AG04449 (cell line): ENCODE measurements around the gene WWTR1.
A peak's percentile ranks its signal among the peaks of the same experiment; 100 is the strongest.

Experiments used
- CTCF ChIA-PET: fragments of 350-600 bp; formaldehyde crosslinking; extraction: SDS; loops from one replicate; lab custom pipeline; 2021; ENCODE audit warnings: antibody characterized with exemption; lab: Yijun Ruan, JAX
- POLR2A ChIA-PET: fragments of 400-600, 350-600 bp; formaldehyde crosslinking; extraction: SDS; loops from one replicate; lab custom pipeline; 2020; ENCODE audit warnings: antibody characterized with exemption, inconsistent platforms; lab: Yijun Ruan, JAX
- DNase-seq: peaks from one replicate; pipeline ENCODE4 v3.0.0-alpha.2; 2010; ENCODE audit warnings: low read depth, low spot score
- H3K4me3 ChIP-seq: 2 replicates; pipeline ENCODE4 v1.5.1; 2011; ENCODE audit warnings: low read depth, mild to moderate bottlenecking, control low read depth, low read length
- CTCF ChIP-seq: IDR thresholded peaks from one replicate; pipeline ENCODE4 v1.5.1; 2011; ENCODE audit warnings: mild to moderate bottlenecking, moderate library complexity, low read length, control low read depth, inconsistent platforms; ENCODE audit not compliant: insufficient read depth; ENCODE audit errors: missing control alignments

WWTR1 gene

GRCh38 chr3:149510480-149510879, 147.3 kb downstream of the WWTR1 start:
- no peak overlapping the region for H3K4me3 ChIP-seq
- TF ChIP-seq CTCF = no peak
- POLR2A ChIA-PET = no interaction called here
- no peak for DNase-seq
- CTCF ChIA-PET = interaction anchor here (1.0 to 8.7 kb wide), 15 partner anchors 10 to 390 kb away, joined by 3 to 104 read pairs (median 6); partner anchors contain the start of gene COMMD2

GRCh38 chr3:149509526-149509925, 148.3 kb downstream of the WWTR1 start:
- POLR2A ChIA-PET = no interaction called here

GRCh38 chr3:149507491-149508324, 150.1 kb downstream of the WWTR1 start:
- POLR2A ChIA-PET = no interaction called here
- CTCF ChIA-PET = interaction anchor here (1.0 to 8.7 kb wide), 4 partner anchors 13 to 264 kb away, joined by 3 to 92 read pairs (median 18); no protein-coding TSS in a partner anchor
- TF ChIP-seq CTCF = no peak
- H3K4me3 ChIP-seq = no peak overlapping the region
- DNase-seq = no peak

More at GRCh38 chr3:149509526-149509925, 148.3 kb downstream of the WWTR1 start:
- H3K4me3 ChIP-seq = no peak overlapping the region
- CTCF ChIA-PET = interaction anchor here (1.0 to 8.7 kb wide), 11 partner anchors 14 to 390 kb away, joined by 3 to 104 read pairs (median 7); partner anchors contain the start of gene COMMD2
- no peak for DNase-seq
- TF ChIP-seq CTCF = no peak

GRCh38 chr3:149506965-149507364, 150.9 kb downstream of the WWTR1 start:
- no peak overlapping the region for H3K4me3 ChIP-seq
- ChIA-PET POLR2A (no interaction called here), CTCF (interaction anchor here (0.6 to 3.0 kb wide), 4 partner anchors 12 to 551 kb away, joined by 3 to 22 read pairs (median 9); no protein-coding TSS in a partner anchor)
- TF ChIP-seq CTCF = no peak
- no peak for DNase-seq

- ChIA-PET POLR2A (no interaction called here), CTCF (interaction anchor here (0.6 to 3.0 kb wide), 10 partner anchors 9 to 551 kb away, joined by 3 to 22 read pairs (median 3); no protein-coding TSS in a partner anchor)
- no peak for TF ChIP-seq CTCF
- DNase-seq = peak; percentile 36
- no peak overlapping the region for H3K4me3 ChIP-seq
Measured at GRCh38 chr3:149506540-149506939, 151.3 kb downstream of the WWTR1 start.

- DNase-seq = no peak
- POLR2A ChIA-PET = no interaction called here
- H3K4me3 ChIP-seq = no peak overlapping the region
- TF ChIP-seq CTCF = no peak
- CTCF ChIA-PET = interaction anchor here (0.6 to 4.0 kb wide), 12 partner anchors 8 to 306 kb away, joined by 3 to 26 read pairs (median 5); partner anchors contain the start of gene WWTR1
Measured at GRCh38 chr3:149502438-149502837, 155.4 kb downstream of the WWTR1 start.
